ENCODE results near the gene ZDHHC7.
"Not testable (repeated sequence)": the region's sequence is repeated elsewhere in the genome, so short reads cannot be mapped to it uniquely, and the experiment has no call there.

Gene ZDHHC7

DNA sequence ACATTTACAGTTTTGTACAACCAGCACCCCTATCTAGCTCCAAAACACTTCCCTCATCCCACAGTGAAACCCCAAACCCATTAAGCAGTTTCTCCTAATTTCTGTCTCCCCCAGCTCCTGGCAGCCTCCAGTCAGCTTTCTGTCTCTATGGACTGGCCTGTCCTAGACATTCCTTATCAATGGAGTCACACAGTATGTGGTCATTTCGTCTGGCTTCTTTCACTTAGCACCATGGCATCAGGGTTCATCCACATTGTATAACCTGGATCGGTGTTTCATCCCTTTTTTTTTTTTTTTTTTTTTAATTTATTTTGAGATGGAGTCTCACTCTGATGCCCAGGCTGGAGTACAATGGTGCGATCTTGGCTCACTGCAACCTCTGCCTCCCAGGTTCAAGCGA lies 68.5 kb downstream of the ZDHHC7 start:
- Histone ChIP-seq H3K27ac (ENCODE audit: poor library complexity, severe bottlenecking) (no peak overlapping the region), H3K4me1 (ENCODE audit: insufficient read depth, poor library complexity, severe bottlenecking) (peaks cover 6% of the 10 kb centered on the region), H3K9me3 (ENCODE audit: severe bottlenecking) (no peaks in the 10 kb centered on the region), H3K4me3 (ENCODE audit: severe bottlenecking) (no peak overlapping the region), H3K27me3 (ENCODE audit: insufficient read depth, poor library complexity, severe bottlenecking) (no peaks in the 10 kb centered on the region), H3K36me3 (ENCODE audit: low read depth) (no peaks in the 10 kb centered on the region)
- no peak for ATAC-seq (ENCODE audit: low read depth)
- TF ChIP-seq, protein P1, sequence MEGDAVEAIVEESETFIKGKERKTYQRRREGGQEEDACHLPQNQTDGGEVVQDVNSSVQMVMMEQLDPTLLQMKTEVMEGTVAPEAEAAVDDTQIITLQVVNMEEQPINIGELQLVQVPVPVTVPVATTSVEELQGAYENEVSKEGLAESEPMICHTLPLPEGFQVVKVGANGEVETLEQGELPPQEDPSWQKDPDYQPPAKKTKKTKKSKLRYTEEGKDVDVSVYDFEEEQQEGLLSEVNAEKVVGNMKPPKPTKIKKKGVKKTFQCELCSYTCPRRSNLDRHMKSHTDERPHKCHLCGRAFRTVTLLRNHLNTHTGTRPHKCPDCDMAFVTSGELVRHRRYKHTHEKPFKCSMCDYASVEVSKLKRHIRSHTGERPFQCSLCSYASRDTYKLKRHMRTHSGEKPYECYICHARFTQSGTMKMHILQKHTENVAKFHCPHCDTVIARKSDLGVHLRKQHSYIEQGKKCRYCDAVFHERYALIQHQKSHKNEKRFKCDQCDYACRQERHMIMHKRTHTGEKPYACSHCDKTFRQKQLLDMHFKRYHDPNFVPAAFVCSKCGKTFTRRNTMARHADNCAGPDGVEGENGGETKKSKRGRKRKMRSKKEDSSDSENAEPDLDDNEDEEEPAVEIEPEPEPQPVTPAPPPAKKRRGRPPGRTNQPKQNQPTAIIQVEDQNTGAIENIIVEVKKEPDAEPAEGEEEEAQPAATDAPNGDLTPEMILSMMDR (IDR thresholded peaks at IDR 0.05; ENCODE audit: poor library complexity, severe bottlenecking), result no peak
- DNase-seq (ENCODE audit: low spot score), result no peak

GRCh38 chr16:84941921-84942320 lies 69.4 kb downstream of the ZDHHC7 start:
- peaks cover 6% of the 10 kb centered on the region for H3K4me1 ChIP-seq (ENCODE audit: insufficient read depth, poor library complexity, severe bottlenecking)
- no peaks in the 10 kb centered on the region for H3K36me3 ChIP-seq (ENCODE audit: low read depth)
- H3K27me3 ChIP-seq (ENCODE audit: insufficient read depth, poor library complexity, severe bottlenecking), result no peaks in the 10 kb centered on the region
- no peak for DNase-seq (ENCODE audit: low spot score)
- no peak overlapping the region for H3K4me3 ChIP-seq (ENCODE audit: severe bottlenecking)
- TF ChIP-seq, protein P1 (IDR thresholded peaks at IDR 0.05; ENCODE audit: poor library complexity, severe bottlenecking), result no peak
- H3K27ac ChIP-seq (ENCODE audit: poor library complexity, severe bottlenecking), result no peak overlapping the region
- no peaks in the 10 kb centered on the region for H3K9me3 ChIP-seq (ENCODE audit: severe bottlenecking)
- ATAC-seq (ENCODE audit: low read depth), result peak; percentile 90

- Histone ChIP-seq H3K4me3 (ENCODE audit: severe bottlenecking) (no peak overlapping the region), H3K27ac (ENCODE audit: poor library complexity, severe bottlenecking) (no peak overlapping the region), H3K36me3 (ENCODE audit: low read depth) (no peaks in the 10 kb centered on the region), H3K9me3 (ENCODE audit: severe bottlenecking) (no peaks in the 10 kb centered on the region), H3K4me1 (ENCODE audit: insufficient read depth, poor library complexity, severe bottlenecking) (peaks cover 6% of the 10 kb centered on the region), H3K27me3 (ENCODE audit: insufficient read depth, poor library complexity, severe bottlenecking) (no peaks in the 10 kb centered on the region)
- DNase-seq (ENCODE audit: low spot score) (no peak), ATAC-seq (ENCODE audit: low read depth) (no peak)
- TF ChIP-seq, protein P1 (IDR thresholded peaks at IDR 0.05; ENCODE audit: poor library complexity, severe bottlenecking), result no peak
Measured at GRCh38 chr16:84940670-84941551, 70.4 kb downstream of the ZDHHC7 start.

GRCh38 chr16:84938616-84939015 lies 72.7 kb downstream of the ZDHHC7 start:
- not testable (repeated sequence) for H3K4me1 ChIP-seq (ENCODE audit: insufficient read depth, poor library complexity, severe bottlenecking); H3K36me3 ChIP-seq (ENCODE audit: low read depth); H3K27ac ChIP-seq (ENCODE audit: poor library complexity, severe bottlenecking); H3K4me3 ChIP-seq (ENCODE audit: severe bottlenecking); ATAC-seq (ENCODE audit: low read depth); H3K27me3 ChIP-seq (ENCODE audit: insufficient read depth, poor library complexity, severe bottlenecking); H3K9me3 ChIP-seq (ENCODE audit: severe bottlenecking); DNase-seq (ENCODE audit: low spot score)

DNA sequence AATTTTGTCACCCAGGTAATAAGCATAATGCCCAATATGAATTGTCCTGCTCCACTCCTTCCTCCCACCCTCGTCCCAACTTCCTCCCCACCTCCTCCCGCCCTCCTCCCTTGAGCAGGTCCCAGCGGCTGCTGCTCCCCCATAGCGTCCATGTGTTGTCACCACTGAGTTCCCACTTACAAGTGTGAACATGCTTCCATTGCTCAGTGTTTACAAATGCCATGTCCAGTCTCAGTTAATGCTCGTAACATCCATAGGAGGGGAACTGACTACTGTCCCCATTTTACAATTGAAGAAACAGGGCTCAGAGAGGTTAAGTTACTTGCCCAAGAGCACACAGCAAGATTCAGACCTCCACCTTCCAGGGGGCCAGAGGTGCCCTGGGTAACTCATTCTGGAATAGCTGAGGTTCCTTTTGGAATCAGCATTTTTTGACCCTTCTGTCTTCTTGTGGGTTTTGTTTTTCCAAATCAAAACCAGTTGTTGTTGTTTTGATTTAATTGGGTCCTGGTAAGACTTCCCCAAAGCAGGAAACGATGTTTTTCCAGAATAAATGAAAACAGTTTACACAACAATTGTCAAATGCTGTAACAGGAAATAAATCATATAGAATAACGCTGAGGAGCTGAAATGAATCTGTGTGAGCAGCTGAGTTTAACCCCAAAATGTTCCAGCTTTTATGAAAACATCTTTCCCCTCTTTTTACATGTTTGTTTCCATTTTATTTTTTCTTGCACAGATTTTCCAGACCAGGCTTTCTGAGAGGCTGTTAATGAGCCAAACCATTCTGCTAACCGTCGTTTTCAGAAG lies 73.9 kb downstream of the ZDHHC7 start:
- no peak overlapping the region for H3K27ac ChIP-seq (ENCODE audit: poor library complexity, severe bottlenecking)
- DNase-seq (ENCODE audit: low spot score) (no peak), ATAC-seq (ENCODE audit: low read depth) (no peak)
- no peaks in the 10 kb centered on the region for H3K27me3 ChIP-seq (ENCODE audit: insufficient read depth, poor library complexity, severe bottlenecking)
- no peak overlapping the region for H3K4me3 ChIP-seq (ENCODE audit: severe bottlenecking)
- peaks cover 6% of the 10 kb centered on the region for H3K4me1 ChIP-seq (ENCODE audit: insufficient read depth, poor library complexity, severe bottlenecking)
- H3K9me3 ChIP-seq (ENCODE audit: severe bottlenecking), result no peaks in the 10 kb centered on the region
- no peaks in the 10 kb centered on the region for H3K36me3 ChIP-seq (ENCODE audit: low read depth)
- TF ChIP-seq, protein P1 (IDR thresholded peaks at IDR 0.05; ENCODE audit: poor library complexity, severe bottlenecking), result no peak

All from RWPE2 (cell line).